Lower leg skin (tissue), 3 donors: Measurements from ENCODE around the gene FOXK1.

Experiments used
- CTCF ChIP-seq, 3 donors: fragments of 450-650 bp; IDR thresholded peaks; one replicate each; pipeline ENCODE4 v1.5.1; 2016; ENCODE audit warnings: antibody characterized with exemption in 3 of 3, mild to moderate bottlenecking in 3 of 3, moderate library complexity in 2 of 3
- POLR2A ChIP-seq, 2 donors: fragments of 450-650 bp; IDR thresholded peaks; one replicate each; pipeline ENCODE4 v1.6.1; 2016 to 2017; ENCODE audit warnings: antibody characterized with exemption in 2 of 2, mild to moderate bottlenecking in 1 of 2, moderate library complexity in 1 of 2

- TF ChIP-seq POLR2A (IDR thresholded peaks at IDR 0.05) (no peak), CTCF (IDR thresholded peaks at IDR 0.05) (no peak)
Measured at GRCh38 chr7:4755045-4755444, 73.0 kb downstream of the FOXK1 start.
